ENCODE measurements around the gene SRCIN1.

DNA sequence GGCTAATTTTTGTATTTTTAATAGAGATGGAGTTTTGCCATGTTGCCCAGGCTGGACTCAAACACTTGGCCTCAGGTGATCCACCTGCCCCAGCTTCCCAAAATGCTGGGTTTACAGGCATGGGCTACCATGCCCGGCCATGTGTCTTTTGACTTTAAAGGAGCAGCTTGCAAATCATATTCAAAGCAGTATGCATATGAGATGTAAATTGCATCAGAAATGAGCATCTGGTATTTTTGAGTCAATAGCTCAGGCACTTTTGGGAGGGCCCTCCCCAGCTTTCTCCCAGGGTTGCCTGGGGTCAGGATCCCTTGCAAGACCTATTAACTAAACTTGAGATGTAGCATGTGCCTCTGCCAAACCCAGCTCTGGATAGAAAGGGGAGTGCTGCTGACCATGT lies 47.5 kb upstream of the SRCIN1 start:
- no peak for TF ChIP-seq POLR2AphosphoS5 (IDR thresholded peaks at IDR 0.05)
- TF ChIP-seq, protein P1, sequence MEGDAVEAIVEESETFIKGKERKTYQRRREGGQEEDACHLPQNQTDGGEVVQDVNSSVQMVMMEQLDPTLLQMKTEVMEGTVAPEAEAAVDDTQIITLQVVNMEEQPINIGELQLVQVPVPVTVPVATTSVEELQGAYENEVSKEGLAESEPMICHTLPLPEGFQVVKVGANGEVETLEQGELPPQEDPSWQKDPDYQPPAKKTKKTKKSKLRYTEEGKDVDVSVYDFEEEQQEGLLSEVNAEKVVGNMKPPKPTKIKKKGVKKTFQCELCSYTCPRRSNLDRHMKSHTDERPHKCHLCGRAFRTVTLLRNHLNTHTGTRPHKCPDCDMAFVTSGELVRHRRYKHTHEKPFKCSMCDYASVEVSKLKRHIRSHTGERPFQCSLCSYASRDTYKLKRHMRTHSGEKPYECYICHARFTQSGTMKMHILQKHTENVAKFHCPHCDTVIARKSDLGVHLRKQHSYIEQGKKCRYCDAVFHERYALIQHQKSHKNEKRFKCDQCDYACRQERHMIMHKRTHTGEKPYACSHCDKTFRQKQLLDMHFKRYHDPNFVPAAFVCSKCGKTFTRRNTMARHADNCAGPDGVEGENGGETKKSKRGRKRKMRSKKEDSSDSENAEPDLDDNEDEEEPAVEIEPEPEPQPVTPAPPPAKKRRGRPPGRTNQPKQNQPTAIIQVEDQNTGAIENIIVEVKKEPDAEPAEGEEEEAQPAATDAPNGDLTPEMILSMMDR (IDR thresholded peaks at IDR 0.05): no peak
- no peak for TF ChIP-seq EP300 (IDR thresholded peaks at IDR 0.05)
